T1000 (cell line): ENCODE measurements around the gene OR2A25.
"Not testable (repeated sequence)": the region's sequence is repeated elsewhere in the genome, so short reads cannot be mapped to it uniquely, and the experiment has no call there.

Source experiments
- DNase-seq: peaks from one replicate; lab custom pipeline; 2025; ENCODE audit warnings: mixed read lengths; lab: John Stamatoyannopoulos, UW

The OR2A25 gene, protein sequence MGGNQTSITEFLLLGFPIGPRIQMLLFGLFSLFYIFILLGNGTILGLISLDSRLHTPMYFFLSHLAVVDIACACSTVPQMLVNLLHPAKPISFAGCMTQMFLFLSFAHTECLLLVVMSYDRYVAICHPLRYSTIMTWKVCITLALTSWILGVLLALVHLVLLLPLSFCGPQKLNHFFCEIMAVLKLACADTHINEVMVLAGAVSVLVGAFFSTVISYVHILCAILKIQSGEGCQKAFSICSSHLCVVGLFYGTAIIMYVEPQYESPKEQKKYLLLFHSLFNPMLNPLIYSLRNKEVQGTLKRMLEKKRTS

DNA sequence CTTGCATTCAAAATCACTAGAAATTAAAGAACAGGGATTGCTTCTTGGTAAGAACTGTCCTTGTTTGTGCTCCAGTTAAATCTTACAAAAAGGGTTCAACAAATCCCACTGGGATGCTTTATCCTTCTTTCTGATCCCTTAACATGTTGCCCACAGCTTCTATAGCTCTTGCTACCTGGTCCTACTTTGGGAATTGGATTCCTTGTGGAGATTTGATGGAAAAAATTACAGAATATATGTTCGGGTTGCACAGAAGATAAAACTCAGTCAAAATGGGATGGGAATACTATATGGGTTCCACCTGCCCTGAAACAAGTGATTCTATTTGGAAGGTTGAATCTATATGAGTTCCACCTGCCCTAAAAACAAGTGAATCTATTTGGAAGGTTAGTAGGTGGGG is at the start of gene OR2A25:
OR2A25 (plus strand) TSS at position 301 of the 400 bp plus-strand sequence. CDS start 4,409 bp downstream, outside the sequence.
- no peak for DNase-seq

DNA sequence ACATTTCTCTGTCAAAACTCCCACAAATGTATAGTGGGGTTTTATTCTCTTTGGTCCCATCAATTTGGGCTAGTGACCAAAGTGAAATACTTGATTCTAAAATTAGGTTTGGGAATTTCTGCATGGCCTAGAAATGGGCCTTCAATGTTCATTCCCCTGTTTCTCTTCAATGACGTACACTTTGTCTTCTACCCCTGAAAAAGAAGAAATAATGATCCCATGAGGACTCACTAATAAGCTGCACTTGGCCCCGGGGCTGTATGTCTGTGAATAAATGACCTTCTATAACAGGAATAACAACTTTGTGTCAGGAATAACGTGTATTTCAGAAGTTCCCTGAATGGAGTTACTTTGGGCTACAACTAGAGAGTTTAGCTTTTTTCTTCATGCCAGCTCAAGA is 49.3 kb upstream of the OR2A25 start:
- DNase-seq, result no peak

DNA sequence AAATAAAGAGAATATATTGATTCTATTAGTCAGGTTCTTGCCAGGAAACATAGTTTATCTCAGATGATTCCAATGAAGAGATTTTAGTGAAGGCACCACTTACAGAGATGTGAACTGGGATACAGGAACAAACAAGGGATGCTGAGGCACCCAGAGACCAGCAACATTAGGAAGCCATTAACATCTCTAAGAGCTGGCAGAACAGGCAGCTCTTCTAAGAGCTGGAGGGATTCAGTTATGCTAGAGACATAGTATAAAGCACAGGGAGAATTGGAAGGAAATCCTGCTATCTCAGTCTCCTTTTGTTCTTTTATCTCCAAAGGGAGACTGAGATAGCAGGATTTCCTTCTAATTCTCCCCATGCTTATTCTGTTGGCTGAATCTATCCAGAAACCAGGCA is 47.4 kb upstream of the OR2A25 start:
- no peak for DNase-seq

DNA sequence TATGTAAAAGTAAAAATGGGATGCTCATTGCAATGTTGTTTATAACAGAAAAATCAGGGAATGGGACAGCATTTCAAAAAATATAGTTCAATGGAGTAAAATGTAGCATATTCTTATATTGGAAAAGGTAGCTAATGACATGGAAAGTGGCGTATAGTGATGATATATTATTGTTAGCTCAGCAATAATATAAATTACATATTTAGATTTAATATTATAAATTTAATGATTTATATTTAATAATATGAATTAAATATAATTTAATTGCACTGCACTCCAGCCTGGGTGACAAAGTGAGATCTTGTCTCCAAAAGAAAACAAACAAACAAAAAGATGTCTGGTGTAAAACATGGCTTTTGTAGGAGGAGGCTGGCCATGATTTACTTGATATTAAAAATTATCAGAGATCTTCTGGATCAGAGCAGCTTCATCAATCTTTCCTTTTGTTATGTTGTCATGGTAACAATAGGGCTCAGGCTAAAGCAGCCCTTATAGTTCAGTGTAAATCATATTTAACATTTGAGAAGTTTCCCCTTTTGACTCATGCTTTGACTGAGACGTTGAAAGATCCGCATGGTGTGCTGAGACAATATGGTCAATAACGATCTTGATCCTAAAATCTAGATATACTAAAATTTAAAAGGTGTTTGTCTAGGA is 46.3 kb upstream of the OR2A25 start:
- DNase-seq, result no peak

DNA sequence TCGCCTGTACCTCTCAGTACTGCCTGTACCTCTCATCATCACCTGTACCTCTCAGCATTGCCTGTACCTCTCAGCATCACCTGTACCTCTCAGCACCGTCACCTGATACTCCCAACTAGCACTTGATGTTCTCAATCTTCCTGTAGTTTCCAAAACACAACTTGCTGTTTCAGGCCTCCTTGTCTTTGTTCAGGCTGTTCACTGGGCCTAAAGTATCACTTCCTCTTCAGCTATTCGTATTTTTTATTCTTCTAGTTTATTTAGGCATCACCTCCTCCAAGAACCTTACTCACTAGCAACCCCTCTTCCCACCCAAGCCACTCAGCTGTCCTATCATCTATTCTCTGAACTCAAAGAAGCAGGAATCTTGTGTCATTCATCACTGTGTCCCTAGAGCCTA is 45.4 kb upstream of the OR2A25 start:
- no peak for DNase-seq

DNA sequence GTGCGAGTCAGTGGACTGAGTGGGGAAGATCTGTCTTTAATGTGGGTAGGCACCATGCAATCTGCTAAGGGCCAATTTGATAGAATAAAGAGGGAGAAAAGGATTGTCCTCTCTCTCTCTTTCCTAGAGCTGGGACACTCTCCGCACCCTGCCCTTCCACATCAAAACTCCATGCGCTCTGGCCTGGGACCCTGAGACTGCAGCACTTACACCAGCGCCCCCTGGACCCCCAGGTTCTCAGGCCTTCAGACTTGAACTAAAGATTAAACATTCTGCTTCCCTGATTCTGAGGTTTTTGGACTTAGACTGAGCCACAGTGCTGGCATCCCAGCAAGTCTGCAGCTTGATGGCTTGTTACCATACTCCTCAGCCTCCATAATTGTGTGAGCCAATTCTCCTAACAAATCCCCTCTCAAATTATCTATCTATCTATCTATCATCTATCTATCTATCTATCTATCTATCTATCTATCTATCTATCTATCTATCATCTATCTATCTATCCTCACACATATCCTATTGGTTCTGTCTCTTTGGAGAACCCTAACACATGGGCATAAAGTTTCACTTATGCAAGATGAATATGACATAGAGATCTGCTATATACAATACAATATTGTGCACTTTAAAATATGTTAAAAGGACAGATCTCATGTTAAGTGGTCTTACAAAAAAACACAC is 43.3 kb upstream of the OR2A25 start:
- no peak for DNase-seq

DNA sequence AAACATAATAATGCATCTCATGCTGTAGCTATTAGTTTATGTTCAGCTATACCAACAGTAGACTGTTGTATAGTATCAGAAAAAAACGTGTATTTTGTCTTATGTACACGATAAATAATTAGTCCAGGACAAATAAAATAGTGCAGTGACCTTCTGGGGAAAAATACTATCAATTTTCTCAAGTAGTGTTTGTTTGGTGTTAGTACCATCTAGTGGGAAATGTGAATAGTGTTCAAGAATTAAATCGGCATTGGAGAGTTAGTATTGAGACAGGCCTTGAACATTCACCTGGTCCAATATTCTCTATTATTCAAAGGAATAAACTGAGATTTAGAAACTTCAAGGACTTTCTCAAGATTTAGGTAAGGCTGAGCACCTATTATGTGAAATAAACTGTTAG is 42.5 kb upstream of the OR2A25 start:
- no peak for DNase-seq

DNA sequence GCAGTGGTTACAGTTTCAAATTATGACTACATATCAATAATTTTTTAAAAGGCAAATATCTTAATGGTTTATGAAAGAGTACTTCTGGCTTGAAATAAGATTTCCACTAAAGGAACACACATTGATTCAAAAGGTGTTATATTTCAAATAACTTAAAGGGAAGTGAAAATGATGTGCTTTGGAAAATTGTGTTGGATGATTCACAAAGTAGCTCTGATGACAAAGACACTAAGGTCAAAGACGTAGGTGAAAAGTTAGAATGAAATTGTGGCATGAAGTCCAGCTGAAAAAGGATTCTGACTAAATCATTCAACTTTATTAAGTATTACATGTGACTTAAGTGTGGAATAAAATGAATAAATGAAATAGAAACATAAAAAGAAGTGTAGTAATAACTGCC is 41.6 kb upstream of the OR2A25 start:
- DNase-seq, result no peak

DNA sequence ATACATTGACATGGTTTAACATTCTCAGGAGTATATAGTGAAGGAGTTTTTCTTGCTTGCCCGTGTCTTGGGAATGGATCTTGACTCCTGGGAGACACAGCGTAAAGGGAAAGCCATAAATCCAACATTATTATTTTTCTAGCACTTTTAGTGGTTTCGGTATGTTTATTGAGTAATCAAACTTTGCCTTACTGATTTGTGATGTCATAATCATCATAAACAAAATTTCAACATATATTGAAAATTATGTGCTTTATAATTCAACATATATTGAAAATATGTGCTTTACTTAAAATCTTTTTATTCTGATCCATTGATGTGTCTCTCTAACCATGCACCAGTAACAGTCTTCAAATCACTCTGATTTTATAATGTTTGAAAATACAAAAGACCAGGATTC is 41.1 kb upstream of the OR2A25 start:
- no peak for DNase-seq

DNA sequence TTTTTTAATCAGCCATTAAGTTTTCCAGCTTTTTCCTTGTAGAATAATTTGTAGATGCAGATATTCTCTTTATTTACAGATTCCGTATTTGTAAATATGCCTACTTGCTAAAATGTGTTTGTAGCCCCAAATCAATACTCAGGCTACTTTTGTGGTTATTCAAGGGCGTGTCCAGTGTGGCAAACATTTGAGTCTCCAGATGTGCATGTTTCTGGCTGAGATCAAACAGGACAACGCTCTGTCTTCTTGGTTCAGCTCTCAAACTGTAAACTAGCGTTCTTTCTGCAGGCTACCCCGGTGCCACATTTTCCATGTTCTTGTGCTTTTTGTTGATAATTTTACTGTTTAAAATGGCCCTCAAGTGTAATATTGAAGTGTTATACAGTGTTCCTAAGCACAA is 37.1 kb upstream of the OR2A25 start:
- no peak for DNase-seq

DNA sequence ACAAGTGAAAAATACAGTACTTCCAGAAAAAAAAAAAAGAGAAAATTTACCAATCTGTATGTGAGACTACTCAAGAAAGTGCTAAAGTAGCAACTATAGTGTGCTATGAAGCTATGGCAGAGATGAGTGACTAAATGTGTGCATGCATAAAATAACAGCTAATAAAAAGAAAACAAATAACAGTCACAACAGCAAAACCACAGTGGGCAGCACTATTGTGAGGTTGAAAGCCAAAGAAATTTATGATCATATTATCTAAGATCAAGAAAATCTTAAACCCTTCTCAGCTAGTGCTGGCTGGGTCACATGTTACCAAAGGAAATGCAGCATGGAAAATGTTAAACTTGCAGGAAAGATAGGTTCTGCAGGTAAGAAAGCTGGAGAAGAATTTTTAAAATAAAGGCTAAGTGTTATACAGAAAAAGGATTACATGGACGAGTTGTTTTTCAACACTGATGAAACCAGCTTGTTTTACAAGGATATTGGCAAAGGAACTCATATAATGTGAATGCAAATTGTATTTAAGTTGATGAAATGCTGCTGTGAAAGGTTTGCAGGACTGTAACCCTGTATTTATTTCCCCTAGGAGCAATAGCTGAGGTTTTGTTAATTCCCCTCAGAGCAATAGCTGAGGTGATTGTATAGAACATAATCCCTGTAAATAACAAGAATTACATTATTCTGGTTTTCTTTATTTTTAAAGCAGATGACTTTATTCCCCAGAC is 36.5 kb upstream of the OR2A25 start:
- DNase-seq, result no peak

DNA sequence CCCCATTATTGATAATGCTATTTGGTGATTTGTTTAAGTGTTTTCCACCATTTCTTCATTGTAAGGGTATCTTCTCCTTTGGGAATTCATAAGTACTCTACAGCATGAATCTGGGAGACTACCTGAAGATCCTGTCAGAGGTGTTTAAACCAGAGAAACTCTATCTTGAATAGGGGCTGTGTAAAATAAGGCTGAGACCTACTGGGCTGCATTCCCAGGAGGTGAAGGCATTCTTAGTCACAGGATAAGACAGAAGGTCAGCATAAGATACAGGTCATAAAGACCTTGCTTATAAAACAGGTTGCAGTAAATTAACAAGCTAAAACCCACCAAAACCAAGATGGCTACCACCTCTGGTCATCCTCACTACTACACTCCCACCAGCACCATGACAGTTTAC is 34.2 kb upstream of the OR2A25 start:
- no peak for DNase-seq

DNA sequence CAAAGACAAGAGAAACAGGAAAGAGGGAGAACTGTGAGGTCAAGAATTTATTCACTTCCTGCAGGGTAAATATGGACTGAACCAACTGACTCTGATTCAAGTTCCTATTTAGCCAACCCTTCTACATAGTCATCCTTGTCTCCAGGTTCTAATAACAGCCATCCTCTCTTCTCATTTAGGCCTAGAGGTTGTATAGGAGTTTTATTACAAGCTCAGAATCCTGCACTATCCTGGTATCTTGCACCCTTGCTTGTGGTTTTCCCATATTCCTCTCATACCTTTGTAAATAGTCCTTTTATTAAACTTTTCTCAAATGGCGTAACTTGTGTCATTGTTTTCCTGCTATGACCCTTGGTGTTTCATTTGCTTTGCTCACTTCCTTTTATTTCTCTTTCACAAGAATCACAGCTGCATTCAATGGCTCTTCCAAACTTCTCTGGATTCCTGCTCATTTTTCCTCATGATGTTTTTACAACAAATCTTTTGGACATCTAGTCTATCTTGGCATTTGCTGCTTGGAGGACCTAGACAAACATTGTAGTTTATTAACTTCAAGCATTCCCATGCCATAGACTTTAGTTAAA is 33.2 kb upstream of the OR2A25 start:
- no peak for DNase-seq

DNA sequence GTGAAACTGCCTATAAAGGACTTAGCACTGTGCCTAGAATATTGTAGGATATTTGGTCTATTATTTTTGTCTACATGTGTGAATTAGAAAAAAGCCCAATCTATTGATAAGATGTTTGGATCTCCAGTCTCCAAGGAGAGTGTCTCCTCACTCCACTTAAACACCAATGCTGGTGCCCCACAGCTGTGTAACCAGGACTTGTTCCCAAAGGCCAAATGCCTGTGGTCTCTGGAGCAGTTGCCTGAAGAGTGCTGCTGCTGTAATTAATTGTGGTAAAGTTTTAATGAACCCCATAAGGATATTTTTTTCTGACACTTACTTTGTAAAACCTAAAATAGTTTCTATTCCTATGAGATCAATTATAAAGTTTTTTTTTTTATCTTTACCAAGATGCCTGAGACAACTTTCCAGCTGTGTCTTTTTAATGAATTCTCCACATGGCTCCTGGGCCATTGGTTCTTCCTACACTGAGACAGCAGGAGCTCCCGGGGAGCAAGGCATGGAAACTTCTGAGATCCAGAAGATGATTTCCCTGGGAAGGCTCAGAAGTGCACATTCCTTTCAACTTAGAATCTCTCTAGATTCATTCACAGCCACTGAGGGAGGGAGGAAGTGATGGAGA is 32.1 kb upstream of the OR2A25 start:
- no peak for DNase-seq

DNA sequence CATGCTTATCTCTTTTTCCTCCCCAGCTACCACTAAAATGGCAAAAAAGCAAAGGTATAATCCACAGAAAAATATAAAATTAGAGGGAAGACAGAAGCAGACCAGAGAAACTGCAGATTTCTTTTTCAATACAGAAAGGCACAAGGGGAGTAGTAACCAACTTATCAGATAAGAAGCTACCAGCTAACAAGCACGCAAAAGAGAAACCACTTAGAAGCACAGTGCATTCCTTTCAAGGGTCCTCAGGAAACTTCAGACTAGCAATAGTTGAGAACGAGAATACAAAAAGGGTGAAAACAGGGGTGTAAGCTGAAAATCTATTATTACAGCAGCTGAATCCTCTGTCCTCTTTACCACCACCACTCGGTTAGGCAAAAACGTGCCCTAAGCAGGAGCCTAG is 30.7 kb upstream of the OR2A25 start:
- no peak for DNase-seq

DNA sequence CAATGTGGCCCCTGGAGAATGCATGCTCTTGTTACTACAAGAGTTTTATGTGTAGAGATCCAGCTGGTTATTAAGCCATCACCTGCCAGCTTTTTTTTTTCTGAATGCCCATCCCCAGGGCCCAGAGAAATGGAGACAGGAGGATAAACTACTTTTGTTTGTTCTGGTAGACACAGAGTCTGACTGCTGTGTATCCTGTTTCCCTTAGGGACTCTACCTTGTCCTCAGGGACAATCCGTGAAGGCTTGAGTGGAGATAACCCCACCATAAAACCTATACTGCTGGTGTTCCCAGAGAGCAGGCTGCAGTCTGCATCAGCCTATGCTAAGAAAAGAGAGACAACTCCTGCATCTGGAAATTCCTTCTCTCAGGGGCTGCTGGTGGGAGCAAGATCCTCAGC is 21.0 kb upstream of the OR2A25 start, which contains the start of gene OR2A5:
OR2A5 (plus strand) TSS at position 301 of the 400 bp plus-strand sequence. CDS start 1,454 bp downstream, outside the sequence.
- DNase-seq, result no peak

DNA sequence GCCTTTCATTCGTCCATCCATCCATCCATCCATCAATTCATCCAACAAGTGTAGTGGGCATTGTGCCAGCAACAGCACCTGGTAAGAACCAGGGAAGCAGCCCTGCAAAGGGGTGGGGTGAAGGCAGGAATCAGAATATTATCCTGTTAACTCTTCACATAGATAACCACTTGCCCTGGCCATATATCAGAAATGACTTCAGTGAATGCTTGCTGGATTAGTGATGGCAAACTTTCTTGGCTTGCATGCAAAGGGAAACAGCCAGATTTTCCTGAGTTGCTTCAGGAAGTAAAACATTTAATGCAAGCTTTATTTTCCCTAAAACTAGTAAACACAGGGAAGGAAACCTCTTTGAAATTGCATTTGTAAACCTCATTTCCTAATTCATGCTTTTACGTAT is 20.1 kb upstream of the OR2A25 start:
- no peak for DNase-seq

DNA sequence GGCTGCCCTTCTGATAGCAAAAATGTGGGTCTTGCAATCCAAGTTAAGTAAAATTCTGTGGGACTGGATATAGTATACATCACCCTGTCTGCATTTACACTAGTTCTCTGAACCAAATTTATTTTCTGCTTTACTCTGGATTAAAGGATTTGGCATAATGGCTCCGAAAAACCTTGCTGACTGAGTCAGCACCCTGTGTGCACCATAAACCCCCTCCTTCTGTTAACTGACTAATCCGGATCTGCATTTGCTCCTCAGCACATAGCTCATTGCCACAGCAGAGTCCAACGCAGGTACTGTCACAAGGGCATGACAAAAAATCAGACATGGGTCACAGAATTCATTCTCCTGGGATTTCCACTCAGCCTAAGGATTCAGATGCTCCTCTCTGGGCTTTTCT is 19.5 kb upstream of the OR2A25 start:
- DNase-seq, result no peak

DNA sequence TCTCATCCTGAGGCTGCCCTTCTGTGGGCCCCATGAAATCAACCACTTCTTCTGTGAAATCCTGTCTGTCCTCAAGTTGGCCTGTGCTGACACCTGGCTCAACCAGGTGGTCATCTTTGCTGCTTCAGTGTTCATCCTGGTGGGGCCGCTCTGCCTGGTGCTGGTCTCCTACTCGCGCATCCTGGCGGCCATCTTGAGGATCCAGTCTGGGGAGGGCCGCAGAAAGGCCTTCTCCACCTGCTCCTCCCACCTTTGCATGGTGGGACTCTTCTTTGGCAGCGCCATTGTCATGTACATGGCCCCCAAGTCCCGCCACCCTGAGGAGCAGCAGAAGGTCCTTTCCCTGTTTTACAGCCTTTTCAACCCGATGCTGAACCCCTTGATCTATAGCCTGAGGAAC is 18.7 kb upstream of the OR2A25 start:
- not testable (repeated sequence) for DNase-seq

DNA sequence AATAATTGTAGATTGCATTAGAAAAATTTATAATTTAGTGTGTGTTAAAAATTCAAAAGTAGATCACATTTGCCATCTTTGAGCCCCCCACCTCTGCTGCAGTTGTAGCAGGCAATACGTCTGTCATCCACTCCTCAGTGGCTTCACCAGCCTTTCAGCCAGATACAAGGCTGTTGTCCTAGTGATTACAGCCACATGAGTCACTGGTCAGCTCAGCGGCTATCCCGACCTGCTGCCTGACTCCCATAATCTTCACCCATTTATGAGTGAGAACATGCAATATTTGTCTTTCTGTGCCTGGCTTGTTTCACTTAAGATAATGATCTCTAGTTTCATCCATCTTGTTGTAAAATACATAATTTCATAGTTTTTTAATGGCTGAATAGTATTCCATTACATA is 11.7 kb upstream of the OR2A25 start:
- DNase-seq, result peak; percentile 1

DNA sequence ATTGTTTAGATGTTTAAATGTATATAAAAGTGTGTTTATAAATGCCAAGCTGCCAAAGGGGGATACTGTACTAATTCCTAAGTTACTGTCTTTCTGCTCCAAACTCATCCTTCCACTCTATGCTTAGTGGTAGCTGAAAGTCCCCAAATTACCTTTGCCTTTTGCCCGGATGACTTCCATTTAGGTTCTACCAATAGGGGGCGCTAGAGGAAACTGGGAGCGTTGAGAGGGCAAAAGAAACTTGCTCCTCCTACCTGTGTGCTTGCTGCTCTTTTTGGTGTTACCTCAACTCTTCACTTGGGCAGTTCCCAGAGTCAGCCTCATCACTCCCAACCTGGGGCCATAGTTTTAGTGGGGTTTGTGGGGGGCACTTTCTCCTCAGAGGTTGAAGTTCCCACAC is 5.9 kb upstream of the OR2A25 start:
- no peak for DNase-seq

DNA sequence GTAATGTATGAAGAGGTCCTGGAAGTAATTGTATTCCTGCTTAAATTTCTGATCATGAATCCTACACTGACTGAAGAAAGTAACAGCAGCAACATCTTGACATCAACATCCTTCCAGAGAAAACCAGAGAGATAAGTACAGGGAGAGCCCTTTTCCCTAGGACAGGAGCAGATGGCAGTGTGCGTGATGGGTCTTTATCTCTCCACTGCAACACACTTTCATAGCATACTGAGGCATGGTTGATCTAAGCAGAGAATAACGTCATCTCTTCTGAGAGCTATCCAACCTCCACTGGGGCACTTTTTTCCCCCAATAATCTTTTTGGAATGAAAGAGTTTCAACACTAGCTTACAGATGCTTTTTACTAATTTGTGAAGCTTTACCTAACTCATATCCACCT is 342 bp downstream of the OR2A25 start:
- DNase-seq, result no peak
